ENCODE measurements around the gene NDFIP1. TPM values are rescaled to one million over a fixed set of nuclear protein-coding genes. Genes with fewer than 3 reads are reported as not detected.

NDFIP1 gene
- total RNA-seq: 33.2 and 43.3 TPM in 2 replicates

GRCh38 chr5:142108432-142109330, at the start of gene NDFIP1:
Gene NDFIP1 (plus strand): TSS chr5:142108779. CDS start chr5:142108975, 196 bp downstream.

Other genes starting within 250 kb of the NDFIP1 start
- gene PCDH1, start 230.4 kb upstream of the NDFIP1 start, total RNA-seq: 5.7 and 31.1 TPM in 2 replicates
- gene DELE1, start 184.9 kb upstream of the NDFIP1 start, total RNA-seq: 65.2 and 70.8 TPM in 2 replicates
- 18.7 and 43.6 TPM in 2 replicates for gene PCDH12, start 150.6 kb upstream of the NDFIP1 start, total RNA-seq
- gene RNF14, start 139.7 kb upstream of the NDFIP1 start, total RNA-seq: 52.3 and 55.7 TPM in 2 replicates
- 23.1 and 43.6 TPM in 2 replicates for gene GNPDA1, start 95.8 kb upstream of the NDFIP1 start, total RNA-seq
- gene SPRY4, start 216.2 kb downstream of the NDFIP1 start, total RNA-seq: 6.1 and 7.0 TPM in 2 replicates